SK-N-MC (cell line): ENCODE data around the gene USP49.

Experiments
- DNase-seq: peaks from one replicate; pipeline ENCODE4 v3.0.0-alpha.2; 2011; ENCODE audit warnings: low read depth, low spot score
- H3K27ac ChIP-seq: fragments of 200-600 bp; sonication (generic); 2 replicates; pipeline ENCODE4 v1.5.1; 2016; ENCODE audit warnings: mixed run types
- H3K36me3 ChIP-seq: fragments of 200-600 bp; sonication (generic); 2 replicates; pipeline ENCODE4 v1.6.1; 2017; ENCODE audit warnings: antibody characterized with exemption, low read length, mixed read lengths; ENCODE audit not compliant: insufficient read depth
- H3K4me3 ChIP-seq: fragments of 200-600 bp; sonication (generic); 2 replicates; pipeline ENCODE4 v1.5.1; 2016
- H3K9ac ChIP-seq: fragments of 200-600 bp; sonication (generic); 2 replicates; pipeline ENCODE4 v1.8.0; 2017; ENCODE audit warnings: mixed run types, mixed read lengths; ENCODE audit not compliant: insufficient read length
- H3K9me3 ChIP-seq: fragments of 200-600 bp; sonication (generic); 2 replicates; pipeline ENCODE4 v1.6.1; 2017; ENCODE audit warnings: low read depth, mild to moderate bottlenecking, antibody characterized with exemption, low read length, moderate library complexity, mixed read lengths
- EZH2 ChIP-seq: fragments of 200-600 bp; sonication (generic); IDR thresholded peaks from one replicate; pipeline ENCODE4 v1.6.1; 2017; ENCODE audit warnings: antibody characterized with exemption
- FOXP2 ChIP-seq: optimal IDR thresholded peaks from 2 replicates; pipeline ENCODE3; 2011; ENCODE audit warnings: mild to moderate bottlenecking, moderate library complexity; ENCODE audit not compliant: insufficient read depth; ENCODE audit errors: extremely low read length, control extremely low read depth
- POLR2AphosphoS5 ChIP-seq: IDR thresholded peaks from 2 replicates; pipeline ENCODE4 v1.6.1; 2012; ENCODE audit warnings: mild to moderate bottlenecking, low read depth, low read length, borderline replicate concordance

USP49 gene

DNA sequence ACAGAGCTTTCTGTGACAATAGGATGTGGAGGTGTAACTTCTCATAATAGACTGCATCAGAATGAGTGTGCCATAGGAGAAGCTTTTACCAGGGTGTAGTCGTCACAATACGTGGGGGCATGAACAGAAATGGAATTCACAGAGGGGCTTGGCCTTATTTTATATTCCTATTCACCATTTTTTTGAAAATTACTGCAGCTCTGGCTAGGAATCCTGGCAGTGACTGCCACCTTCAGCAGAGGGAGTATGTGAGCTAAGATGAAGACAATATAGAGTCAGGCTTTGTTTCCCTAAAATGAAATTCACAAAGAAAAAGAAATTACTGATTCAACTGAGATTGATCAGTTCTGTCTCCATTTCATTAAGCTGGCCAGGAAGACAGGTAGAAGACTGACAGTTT lies 93.8 kb downstream of the USP49 start:
- Histone ChIP-seq H3K36me3 (peaks cover 8% of the 10 kb centered on the region; the same call in 1 of the 2 replicates), H3K27ac (no peak overlapping the region), H3K9ac (no peak overlapping the region), H3K9me3 (no peaks in the 10 kb centered on the region), H3K4me3 (no peak overlapping the region)
- DNase-seq = no peak
- no peak for TF ChIP-seq FOXP2

DNA sequence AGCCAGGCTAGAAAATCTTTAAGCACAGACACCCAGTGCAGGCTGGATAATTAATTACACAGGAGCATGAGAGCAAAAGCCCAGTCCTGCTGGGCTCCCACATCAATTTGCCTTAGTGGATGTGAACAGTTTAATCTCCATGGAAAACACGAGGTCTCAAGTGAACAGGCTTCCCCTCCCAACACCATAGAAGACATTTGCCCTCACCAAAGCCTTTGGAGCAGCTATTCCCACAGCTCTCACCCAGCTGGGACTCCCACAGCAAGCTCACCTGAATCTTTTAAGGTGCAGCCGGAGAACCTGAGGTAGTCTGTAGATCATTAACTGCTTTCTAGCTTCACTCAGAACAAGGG lies 95.6 kb downstream of the USP49 start:
- Histone ChIP-seq H3K4me3 (no peak overlapping the region), H3K9ac (no peak overlapping the region), H3K27ac (no peak overlapping the region), H3K9me3 (no peaks in the 10 kb centered on the region), H3K36me3 (peaks cover 7% of the 10 kb centered on the region; the same call in 1 of the 2 replicates)
- DNase-seq = no peak
- TF ChIP-seq EZH2 (no peak), FOXP2 (no peak), POLR2AphosphoS5 (no peak)

DNA sequence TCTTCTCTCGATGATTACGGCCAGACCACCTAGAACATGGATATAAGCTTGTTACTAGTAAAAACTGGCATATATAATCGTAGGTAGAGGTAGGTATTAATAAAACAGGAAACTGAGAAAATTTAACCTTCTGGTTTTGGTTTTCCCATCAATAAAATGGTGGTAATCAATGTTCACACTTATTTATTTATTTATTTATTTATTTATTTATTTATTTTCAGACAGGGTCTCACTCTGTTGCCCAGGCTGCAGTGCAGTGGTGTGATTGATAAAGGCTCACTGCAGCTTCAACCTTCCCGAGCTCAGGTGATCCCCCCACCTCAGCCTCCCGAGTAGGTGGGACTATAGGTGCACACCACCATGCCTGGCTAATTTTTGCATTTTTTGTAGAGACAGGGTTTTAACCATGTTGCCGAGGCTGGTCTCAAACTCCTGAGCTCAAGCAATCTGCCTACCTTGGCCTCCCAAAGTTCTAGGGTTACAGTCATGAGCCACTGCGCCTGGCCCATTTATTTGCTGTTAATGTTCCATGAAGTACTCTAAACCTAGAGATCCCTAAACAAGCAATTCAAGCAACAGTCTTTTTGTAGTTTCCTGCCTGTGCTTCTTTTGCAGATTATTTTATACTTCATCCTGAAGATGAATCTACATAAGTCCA lies 96.1 kb downstream of the USP49 start:
- Histone ChIP-seq H3K9me3 (no peaks in the 10 kb centered on the region), H3K27ac (no peak overlapping the region), H3K36me3 (peaks cover 7% of the 10 kb centered on the region), H3K4me3 (no peak overlapping the region), H3K9ac (no peak overlapping the region)
- TF ChIP-seq FOXP2 = no peak
- no peak for TF ChIP-seq EZH2
- no peak for TF ChIP-seq POLR2AphosphoS5
- no peak for DNase-seq

DNA sequence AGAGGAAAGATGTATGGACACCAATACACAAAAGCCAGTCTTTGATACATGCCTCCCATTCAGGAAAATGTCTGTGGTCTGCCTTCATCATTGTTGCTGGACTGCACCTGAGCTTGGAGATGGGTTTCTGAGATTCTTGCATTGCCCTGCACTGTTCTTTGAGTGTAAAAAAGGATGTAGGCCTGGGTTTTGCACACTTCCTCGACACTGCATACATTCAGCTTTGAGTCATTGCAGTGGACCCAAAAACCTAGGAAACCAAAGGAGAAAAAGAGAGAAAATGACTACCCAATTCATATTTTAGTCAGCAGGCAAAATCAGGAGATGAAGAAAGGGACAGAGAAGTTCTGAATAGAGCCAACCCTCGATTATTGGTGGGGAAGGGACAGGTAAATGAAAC lies 98.7 kb downstream of the USP49 start:
- no peak overlapping the region for H3K9ac ChIP-seq
- no peak overlapping the region for H3K27ac ChIP-seq
- TF ChIP-seq POLR2AphosphoS5 (no peak), EZH2 (no peak), FOXP2 (no peak)
- H3K9me3 ChIP-seq = no peaks in the 10 kb centered on the region
- DNase-seq = no peak
- peaks cover 21% of the 10 kb centered on the region for H3K36me3 ChIP-seq
- no peak overlapping the region for H3K4me3 ChIP-seq

DNA sequence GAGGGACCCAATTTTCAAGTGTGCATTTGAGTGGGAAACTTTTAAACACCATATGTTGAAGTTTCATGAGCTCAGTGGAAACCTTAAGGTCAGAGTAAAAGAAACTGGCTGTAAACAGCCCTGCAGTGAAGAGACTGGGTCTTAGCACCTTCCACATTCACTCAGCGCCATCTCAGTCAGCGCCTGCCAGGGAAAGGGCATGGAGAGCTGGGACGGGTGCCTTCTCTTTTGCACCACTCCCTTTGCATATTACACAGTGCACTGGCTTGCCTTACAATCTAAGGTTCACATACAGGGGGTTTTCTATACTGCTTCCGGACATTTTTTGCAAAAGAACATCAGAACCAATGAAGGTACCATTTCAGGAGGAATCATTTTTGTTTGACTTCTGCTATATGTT lies 103.2 kb downstream of the USP49 start:
- H3K9ac ChIP-seq = no peak overlapping the region
- DNase-seq = no peak
- TF ChIP-seq FOXP2 (no peak), EZH2 (no peak), POLR2AphosphoS5 (no peak; the same call in 1 of the 2 replicates)
- H3K4me3 ChIP-seq = no peak overlapping the region
- H3K9me3 ChIP-seq = no peaks in the 10 kb centered on the region
- H3K36me3 ChIP-seq = peaks cover 44% of the 10 kb centered on the region
- no peak overlapping the region for H3K27ac ChIP-seq

DNA sequence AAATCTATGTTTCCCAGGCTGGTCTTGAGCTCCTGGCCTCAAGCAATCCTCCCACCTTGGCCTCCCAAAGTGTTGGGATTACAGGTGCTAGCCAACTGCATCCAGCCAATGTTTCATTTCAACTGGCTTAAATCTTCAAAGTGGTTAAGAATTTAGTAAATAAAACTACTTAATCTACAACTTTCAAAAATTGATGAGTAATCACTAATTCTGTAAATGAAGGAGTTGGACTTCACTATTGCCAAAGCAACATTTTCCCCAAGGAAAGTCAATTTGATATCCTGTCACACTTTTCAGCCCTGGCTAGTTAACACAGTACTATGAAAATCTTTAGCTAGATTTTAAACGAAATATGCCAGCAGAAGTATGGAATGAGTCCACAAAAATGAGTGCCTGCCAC lies 103.9 kb downstream of the USP49 start:
- H3K36me3 ChIP-seq = peaks cover 44% of the 10 kb centered on the region
- TF ChIP-seq EZH2 = no peak
- no peak for TF ChIP-seq FOXP2
- TF ChIP-seq POLR2AphosphoS5 = no peak
- no peak overlapping the region for H3K4me3 ChIP-seq

DNA sequence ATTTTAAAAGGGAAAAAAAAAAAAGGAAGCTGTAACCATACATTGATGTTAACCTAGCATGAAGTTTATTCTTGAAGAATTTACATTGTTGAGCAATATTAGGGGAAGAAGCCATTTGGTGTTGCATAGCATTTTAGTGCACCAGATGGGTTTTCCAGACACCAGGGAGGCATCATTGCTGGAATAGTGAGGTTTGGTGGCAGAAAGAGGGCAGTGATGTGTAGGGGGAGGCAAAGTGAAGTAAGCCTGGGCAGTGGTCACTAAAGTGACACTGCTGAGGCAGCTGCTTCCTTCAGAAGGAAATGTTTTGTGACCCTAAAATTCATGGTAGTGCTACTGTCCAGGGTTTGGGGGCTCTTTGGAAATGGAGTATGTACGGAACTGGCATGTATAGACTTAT lies 105.1 kb downstream of the USP49 start:
- TF ChIP-seq FOXP2 = no peak
- peak; percentile 48; the same call in 1 of the 2 replicates for TF ChIP-seq POLR2AphosphoS5
- no peak for DNase-seq

More for the DNA sequence above, 103.9 kb downstream of the USP49 start:
- no peak for DNase-seq
- Histone ChIP-seq H3K9ac (no peak overlapping the region), H3K27ac (no peak overlapping the region), H3K9me3 (no peaks in the 10 kb centered on the region)

DNA sequence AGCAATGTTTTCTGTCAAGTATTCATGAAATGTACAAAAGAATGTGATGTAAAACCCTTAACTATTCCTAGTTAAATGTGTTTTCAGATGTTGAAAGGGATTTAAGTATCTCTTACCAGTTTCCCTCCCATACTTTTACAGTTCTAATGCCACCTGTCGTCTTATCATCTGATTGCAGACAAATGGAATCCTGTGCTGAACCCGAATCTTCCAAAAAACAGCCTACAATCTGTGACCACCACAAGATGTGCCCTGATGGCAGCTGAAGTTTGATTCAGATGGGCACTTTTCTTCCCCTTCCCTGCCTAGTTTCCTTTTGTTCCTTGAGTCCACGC lies 105.8 kb downstream of the USP49 start:
- no peaks in the 10 kb centered on the region for H3K9me3 ChIP-seq
- TF ChIP-seq POLR2AphosphoS5 (no peak), FOXP2 (no peak), EZH2 (no peak)
- H3K27ac ChIP-seq = no peak overlapping the region
- peaks cover 41% of the 10 kb centered on the region for H3K36me3 ChIP-seq
- H3K9ac ChIP-seq = no peak overlapping the region
- DNase-seq = no peak
- H3K4me3 ChIP-seq = peak overlapping the region; percentile 22; the same call in 1 of the 2 replicates

More for the DNA sequence above, 105.1 kb downstream of the USP49 start:
- no peak overlapping the region for H3K27ac ChIP-seq
- no peak overlapping the region for H3K9ac ChIP-seq
- no peak overlapping the region for H3K4me3 ChIP-seq
- no peaks in the 10 kb centered on the region for H3K9me3 ChIP-seq
- H3K36me3 ChIP-seq = peaks cover 41% of the 10 kb centered on the region
